HG03571 (cell line): ENCODE results near the gene TBX10.
"Not testable (repeated sequence)": the region's sequence is repeated elsewhere in the genome, so short reads cannot be mapped to it uniquely, and the experiment has no call there.

Experiments
- ATAC-seq: cut with Tn5 transposase; IDR thresholded peaks from one replicate; pipeline ENCODE4 v1.9.1; 2021; ENCODE audit not compliant: unreplicated experiment

Gene TBX10

DNA sequence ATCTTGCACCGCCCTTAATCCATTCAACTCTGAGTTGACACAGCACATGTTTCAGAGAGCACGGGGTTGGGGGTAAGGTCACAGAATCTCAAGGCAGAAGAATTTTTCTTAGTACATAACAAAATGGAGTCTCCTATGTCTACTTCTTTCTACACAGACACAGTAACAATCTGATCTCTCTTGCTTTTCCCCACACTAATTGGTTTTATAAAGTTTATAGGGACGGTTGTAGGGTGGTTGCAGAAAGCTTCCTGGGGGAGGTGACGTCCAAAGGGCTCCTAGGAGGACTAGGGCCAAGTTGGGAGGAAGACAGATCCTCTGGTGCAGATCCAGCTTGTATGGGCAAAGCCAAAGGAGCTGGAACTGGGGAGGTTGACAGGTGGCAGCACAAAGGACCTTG, 35.4 kb downstream of the TBX10 start:
- not testable (repeated sequence) for ATAC-seq

DNA sequence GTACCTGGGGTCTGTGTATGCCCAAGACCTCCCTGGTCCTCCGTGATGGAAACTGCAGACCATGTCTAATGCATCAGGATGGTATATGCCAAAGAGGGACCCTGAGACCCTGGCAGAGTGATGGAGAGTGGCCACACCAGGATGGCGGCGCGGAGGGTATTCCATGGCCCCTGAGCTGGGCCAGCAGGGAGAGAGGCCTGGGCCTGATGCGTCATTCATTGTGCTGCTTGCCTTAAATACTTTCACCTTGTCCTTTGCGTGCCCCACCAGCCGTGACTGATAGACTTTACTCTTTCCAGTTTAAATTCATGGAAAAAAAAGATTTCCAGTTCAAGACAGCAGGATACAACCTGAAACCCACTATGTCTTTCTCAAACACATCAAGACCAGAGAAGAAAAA, 38.5 kb downstream of the TBX10 start:
- no peak for ATAC-seq

DNA sequence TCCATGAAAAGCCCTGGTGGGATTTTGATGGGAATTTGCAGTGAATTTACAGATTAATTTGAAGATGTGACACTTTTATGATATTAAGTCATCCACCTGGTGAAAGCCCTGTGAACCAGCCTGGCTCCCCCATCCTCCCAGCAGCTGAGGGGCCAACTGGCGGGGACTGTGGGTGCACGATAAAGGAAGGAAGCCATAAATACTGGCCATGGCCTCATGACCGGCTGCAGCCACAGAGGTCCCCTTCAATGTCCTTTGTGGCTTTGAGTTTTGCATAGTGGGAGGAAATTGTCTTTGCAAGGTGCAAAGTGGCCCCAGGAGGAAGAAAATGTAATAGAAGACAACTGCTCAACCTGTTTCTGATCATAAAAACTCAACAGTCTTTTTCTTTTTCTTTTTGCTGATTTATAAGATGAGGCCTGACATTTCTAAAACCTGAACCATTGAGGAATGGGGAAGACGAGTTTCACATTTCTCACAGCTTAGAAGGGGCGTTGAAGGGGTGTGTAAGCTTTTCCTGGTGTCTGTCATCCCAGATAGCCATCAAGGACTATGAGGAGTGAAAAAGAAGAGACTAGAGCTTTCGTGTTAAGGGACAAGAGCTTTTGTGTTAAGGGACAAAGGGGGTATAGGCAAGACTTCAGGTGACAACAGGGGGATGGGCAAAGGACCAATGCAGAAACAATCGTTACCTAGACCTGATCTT, 39.1 kb downstream of the TBX10 start:
- peak; percentile 75 for ATAC-seq

DNA sequence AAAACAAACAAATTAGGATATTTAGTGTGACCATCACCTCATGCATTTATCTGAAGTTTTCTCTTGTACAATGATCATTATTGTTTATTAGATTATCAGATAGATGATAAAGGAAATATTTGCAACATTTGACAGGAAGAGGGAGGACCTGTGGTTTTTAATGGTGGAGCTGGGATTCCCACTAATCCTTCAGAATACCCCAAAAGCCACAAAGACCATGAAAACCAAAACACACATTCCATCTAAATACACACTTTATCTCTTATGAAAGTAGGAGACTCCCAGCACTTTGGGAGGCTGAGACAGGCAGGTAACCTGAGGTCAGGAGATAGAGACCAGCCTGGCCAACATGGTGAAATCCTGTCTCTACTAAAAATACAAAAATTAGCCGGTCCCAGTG, 40.4 kb downstream of the TBX10 start:
- ATAC-seq, result no peak

DNA sequence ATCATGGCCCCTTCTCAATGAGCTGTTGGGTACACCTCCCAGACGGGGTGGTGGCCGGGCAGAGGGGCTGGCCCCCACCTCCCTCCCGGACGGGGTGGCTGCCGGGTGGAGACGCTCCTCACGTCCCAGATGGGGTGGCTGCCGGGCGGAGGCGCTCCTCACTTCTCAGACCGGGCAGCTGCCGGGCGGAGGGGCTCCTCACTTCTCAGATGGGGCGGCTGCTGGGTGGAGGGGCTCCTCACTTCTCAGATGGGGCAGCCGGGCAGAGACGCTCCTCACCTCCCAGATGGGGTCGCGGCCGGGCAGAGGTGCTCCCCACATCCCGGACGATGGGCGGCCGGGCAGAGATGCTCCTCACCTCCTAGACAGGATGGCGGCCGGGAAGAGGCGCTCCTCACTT, 41.6 kb downstream of the TBX10 start:
- not testable (repeated sequence) for ATAC-seq

DNA sequence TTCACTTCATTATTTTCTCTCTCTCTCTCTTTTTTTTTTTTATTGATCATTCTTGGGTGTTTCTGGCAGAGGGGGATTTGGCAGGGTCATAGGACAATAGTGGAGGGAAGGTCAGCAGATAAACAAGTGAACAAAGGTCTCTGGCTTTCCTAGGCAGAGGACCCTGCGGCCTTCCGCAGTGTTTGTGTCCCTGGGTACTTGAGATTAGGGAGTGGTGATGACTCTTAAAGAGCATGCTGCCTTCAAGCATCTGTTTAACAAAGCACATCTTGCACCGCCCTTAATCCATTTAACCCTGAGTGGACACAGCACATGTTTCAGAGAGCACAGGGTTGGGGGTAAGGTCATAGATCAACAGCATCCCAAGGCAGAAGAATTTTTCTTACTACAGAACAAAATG, 42.1 kb downstream of the TBX10 start:
- ATAC-seq, result not testable (repeated sequence)

DNA sequence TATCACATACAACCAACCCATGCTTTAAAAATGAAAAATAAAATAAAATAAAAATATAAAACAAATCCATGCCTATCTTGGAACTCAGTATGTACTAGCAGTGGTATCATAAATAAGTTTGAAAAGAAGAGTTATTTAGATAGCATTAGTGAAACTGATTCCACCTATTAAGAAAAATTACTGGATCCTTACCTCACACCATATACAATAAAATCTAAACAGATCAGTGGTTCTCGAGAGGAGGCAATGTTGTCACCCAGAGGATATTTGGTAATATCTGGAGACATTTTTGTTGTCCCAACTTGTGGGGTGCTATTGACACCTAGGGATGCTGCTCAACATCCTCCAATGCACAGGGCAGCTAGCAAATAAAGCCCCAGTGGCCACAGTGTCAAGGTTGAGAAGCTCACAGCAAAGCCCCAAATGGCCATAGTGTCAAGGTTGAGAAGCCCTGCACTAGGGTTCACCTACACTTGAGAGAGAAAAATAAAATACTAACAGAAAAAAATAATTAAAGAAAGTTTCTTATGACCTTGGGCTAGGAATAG, 42.7 kb downstream of the TBX10 start:
- ATAC-seq, result no peak

DNA sequence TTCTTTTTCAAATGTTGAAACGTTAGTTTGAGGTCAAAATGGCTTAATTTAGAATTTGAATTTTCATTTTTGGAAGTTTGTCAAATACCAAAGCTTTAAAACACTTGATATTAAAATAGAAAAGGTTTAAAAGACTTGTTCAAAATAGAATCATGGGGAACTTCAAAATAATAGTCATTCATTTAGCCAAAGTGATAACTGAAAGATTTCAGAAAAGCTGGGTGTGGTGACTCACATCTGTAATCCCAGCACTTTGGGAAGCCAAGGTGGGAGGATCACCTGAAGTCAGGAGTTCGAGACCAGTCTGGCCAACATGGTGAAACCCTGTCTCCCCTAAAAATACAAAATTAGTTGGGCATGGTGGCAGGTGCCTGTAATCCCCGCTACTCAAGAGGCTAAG, 45.1 kb downstream of the TBX10 start:
- no peak for ATAC-seq

DNA sequence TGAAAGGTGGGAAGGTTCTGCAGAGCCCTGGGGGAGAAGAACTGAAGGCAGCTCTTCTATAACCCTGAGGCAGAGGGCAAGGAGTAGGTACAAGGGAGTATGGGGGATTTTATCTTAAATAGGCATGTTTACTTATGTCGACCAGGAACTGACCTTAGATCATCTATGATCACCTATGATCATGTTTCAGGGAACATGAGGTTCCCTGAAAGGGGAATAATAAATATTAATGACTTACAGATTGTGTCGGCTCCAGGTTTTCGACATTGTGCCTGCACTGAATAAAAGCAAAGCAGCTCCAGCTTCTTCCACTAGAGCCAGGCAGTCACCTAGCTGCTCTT, 46.0 kb downstream of the TBX10 start:
- no peak for ATAC-seq

DNA sequence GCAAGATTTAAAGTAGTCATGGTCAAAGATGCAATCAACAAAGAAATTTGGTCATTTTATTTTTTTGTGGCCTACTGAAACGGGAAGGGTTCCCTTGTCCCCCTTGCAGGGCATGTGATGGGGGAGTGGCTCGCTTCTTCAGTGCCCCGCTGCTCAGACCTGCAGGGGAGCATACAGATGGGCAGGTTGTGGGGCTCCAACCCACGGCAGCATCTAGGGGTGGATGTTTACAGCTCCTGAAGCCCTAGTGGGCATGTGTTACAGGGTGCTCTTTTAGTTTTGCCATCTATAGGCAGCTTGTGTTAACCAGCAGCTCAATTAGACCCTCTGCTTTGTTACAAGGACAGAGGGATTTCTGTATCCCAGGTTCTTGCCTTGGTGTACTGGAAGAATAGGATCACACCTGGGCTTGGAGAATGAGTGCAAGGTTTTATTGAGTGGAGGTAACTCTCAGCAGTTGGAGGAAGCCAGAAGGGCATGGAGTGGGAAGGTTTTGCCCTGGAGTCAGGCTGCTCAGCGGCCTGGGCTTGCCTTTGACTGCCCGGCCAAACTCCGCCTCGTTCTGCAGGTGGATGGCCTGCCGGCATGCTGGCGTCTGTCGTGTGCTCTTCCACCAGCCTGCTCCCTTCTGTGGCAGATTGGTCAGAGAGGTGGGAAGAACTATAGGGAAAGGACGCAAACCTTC, 46.5 kb downstream of the TBX10 start:
- no peak for ATAC-seq

DNA sequence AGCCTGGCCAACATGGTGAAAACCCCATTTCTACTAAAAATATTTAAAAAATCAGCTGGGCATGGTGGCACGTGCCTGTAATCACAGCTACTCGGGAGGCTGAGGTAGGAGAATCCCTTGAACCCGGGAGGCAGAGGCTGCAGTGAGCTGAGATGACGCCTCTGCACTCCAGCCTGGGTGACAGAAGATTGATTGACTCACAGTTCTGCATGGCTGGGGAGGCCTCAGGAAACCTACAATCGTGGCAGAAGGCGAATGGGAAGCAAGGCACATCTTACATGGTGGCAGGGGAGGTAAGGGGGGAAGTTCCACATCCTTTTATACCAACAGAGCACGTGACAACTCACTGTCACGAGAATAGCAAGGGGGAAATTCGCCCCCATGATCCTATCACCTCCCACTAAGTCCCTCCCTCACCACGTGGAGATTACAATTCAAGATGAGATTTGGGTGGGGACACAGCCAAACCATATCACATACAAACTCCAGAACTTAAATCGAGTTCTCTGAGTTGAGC, 50.6 kb downstream of the TBX10 start:
- not testable (repeated sequence) for ATAC-seq

DNA sequence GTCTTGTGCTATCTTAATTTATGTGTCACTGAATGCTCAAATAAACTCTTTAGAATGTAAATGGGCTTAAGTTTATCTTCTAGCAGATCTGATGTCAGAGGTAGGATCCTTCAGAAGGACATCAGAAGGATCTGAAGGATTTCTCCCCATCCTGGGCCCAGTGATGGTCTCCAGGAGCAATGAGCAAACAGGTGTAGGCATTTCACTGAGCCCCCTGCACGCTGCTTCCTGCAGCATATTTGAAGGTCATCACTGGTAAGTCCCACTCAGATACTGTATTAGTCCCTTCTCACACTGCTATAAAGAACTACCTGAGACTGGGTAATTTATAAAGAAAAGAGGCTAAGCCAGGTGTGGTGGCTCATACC, 51.4 kb downstream of the TBX10 start:
- peak; percentile 17 for ATAC-seq

DNA sequence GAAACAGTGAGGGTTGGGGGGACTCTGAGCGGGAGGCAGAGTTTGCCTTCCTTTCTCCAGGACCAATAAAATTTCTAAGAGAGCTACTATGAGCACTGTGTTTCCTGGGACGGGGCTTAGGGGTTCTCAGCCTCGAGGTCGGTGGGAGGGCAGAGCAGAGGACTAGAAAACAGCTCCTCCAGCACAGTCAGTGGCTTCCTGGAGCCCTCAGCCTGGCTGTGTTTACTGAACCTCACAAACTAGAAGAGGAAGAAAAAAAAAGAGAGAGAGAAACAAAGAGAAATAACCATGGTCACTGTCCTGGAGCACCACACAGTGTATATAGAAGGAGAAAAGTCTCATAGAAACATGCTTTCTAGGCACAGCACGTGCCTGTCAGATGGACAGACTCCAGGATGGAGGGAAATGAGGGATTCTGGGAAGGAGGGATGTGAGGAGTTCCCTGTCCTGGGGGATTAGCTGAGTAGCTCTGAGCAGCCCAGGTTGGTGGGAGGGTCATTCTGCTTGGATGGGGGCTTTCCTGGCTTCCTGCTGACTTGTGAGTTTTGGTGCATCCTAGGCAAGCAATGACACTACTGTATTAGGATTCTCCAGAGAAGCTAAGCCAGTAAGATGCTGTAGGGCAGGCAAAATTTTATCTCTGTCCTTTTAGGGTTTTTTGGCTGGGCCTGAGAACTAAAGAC, 52.9 kb downstream of the TBX10 start:
- no peak for ATAC-seq

DNA sequence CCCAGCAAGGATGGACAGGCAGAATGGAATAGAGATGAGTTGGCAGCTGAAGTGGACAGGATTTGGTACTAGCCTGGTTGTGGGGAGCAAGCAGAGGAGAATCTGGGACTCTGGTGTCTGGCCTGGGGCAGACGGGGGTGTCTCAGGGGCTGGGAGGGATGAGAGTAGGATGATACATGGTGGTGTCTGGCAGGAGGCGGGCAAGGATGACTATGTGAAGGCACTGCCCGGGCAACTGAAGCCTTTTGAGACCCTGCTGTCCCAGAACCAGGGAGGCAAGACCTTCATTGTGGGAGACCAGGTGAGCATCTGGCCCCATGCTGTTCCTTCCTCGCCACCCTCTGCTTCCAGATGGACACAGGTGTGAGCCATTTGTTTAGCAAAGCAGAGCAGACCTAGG, 53.7 kb downstream of the TBX10 start:
- ATAC-seq, result no peak

DNA sequence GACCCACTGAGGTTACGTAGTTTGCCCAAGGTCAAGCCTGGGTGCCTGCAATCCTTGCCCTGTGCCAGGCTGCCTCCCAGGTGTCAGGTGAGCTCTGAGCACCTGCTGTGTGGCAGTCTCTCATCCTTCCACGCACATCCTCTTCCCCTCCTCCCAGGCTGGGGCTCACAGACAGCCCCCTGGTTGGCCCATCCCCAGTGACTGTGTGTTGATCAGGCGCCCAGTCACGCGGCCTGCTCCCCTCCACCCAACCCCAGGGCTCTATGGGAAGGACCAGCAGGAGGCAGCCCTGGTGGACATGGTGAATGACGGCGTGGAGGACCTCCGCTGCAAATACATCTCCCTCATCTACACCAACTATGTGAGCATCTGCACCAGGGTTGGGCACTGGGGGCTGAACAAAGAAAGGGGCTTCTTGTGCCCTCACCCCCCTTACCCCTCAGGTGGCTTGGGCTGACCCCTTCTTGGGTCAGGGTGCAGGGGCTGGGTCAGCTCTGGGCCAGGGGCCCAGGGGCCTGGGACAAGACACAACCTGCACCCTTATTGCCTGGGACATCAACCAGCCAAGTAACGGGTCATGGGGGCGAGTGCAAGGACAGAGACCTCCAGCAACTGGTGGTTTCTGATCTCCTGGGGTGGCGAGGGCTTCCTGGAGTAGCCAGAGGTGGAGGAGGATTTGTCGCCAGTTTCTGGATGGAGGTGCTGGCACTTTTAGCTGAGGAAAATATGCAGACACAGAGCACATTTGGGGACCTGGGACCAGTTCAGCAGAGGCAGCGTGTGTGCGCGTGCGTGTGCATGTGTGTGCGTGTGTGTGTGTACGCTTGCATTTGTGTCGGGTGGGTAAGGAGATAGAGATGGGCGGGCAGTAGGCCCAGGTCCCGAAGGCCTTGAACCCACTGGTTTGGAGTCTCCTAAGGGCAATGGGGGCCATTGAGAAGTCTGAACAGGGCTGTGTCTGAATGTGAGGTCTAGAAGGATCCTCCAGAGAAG, 54.4 kb downstream of the TBX10 start:
- no peak for ATAC-seq

DNA sequence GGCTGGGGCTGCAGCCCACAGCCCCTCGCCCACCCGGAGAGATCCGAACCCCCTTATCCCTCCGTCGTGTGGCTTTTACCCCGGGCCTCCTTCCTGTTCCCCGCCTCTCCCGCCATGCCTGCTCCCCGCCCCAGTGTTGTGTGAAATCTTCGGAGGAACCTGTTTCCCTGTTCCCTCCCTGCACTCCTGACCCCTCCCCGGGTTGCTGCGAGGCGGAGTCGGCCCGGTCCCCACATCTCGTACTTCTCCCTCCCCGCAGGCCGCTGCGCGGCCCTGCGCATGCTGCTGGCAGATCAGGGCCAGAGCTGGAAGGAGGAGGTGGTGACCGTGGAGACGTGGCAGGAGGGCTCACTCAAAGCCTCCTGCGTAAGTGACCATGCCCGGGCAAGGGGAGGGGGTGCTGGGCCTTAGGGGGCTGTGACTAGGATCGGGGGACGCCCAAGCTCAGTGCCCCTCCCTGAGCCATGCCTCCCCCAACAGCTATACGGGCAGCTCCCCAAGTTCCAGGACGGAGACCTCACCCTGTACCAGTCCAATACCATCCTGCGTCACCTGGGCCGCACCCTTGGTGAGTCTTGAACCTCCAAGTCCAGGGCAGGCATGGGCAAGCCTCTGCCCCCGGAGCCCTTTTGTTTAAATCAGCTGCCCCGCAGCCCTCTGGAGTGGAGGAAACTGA, 55.2 kb downstream of the TBX10 start:
- ATAC-seq, result no peak

DNA sequence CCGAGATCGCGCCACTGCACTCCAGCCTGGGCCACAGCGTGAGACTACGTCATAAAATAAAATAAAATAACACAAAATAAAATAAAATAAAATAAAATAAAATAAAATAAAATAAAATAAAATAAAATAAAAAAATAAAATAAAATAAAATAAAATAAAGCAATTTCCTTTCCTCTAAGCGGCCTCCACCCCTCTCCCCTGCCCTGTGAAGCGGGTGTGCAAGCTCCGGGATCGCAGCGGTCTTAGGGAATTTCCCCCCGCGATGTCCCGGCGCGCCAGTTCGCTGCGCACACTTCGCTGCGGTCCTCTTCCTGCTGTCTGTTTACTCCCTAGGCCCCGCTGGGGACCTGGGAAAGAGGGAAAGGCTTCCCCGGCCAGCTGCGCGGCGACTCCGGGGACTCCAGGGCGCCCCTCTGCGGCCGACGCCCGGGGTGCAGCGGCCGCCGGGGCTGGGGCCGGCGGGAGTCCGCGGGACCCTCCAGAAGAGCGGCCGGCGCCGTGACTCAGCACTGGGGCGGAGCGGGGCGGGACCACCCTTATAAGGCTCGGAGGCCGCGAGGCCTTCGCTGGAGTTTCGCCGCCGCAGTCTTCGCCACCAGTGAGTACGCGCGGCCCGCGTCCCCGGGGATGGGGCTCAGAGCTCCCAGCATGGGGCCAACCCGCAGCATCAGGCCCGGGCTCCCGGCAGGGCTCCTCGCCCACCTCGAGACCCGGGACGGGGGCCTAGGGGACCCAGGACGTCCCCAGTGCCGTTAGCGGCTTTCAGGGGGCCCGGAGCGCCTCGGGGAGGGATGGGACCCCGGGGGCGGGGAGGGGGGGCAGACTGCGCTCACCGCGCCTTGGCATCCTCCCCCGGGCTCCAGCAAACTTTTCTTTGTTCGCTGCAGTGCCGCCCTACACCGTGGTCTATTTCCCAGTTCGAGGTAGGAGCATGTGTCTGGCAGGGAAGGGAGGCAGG, 56.0 kb downstream of the TBX10 start, which contains the start of gene GSTP1:
TSS of gene GSTP1 (plus strand) at position 566 of the 958 bp plus-strand sequence. CDS start at position 598, 32 bp downstream.
- peak; percentile 51 for ATAC-seq

DNA sequence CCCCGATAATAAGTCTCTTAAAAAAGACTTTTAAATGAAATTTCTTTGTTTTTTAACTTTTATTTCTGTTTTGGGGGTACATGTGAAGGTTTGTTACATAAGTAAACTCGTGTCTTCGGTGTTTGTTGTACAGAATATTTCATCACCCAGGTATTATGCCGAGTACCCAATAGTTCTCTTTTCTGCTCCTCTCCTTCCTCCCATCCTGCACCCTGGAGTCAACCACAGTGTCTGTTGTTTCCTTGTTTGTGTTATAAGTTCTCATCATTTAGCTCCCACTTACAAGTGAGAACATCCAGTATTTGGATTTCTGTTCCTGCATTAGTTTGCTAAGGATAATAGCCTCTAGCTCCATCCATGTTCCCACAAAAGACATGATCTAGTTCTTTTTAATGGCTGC, 57.6 kb downstream of the TBX10 start:
- ATAC-seq, result no peak

DNA sequence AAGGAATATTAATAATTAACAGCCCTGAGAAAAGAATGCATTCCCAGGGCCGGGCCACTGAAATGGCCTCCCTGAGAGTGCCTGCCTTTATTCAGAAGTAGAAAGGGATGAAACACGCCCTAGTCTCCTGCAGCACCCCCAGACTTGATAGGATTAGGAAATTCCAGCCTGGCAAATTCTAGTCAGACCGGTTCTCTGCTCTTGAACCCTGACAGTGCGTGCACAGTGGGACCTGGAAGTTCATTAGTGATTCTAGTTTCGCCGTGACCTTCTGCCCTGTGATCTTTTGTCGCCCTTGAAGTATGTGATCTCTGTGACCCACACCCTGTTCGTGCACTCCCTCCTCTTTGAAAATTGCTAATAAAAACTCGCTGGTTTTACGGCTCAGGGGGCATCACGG, 58.1 kb downstream of the TBX10 start:
- ATAC-seq, result no peak
